ENCODE data around the gene TENM4. TPM values are rescaled to one million over a fixed set of nuclear protein-coding genes. Genes with fewer than 3 reads are reported as not detected.

Gene TENM4
- total and polyA plus RNA-seq, 5 experiments from 2014 or later: not detected

DNA sequence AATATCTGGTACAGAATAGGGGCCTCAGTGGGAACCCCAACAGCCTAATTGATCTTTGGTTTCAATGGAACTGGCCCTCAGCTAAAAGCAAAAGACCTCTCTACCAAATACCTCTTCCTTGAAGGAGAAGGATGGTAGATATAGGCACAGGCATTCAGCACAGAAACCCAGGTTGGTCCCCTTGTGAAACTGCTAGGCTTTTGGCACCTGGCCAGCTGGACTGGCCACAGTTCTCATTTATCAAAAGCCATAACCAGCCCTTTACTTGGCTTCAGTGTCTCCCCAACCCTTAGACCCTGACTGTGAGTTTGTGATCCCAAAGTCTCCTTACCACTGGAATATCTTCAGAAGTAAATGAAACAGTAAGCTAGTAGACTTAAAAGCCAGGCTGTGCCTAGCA, 152.9 kb downstream of the TENM4 start:
- POLR2A ChIA-PET: no interaction called here
- no peak for DNase-seq

DNA sequence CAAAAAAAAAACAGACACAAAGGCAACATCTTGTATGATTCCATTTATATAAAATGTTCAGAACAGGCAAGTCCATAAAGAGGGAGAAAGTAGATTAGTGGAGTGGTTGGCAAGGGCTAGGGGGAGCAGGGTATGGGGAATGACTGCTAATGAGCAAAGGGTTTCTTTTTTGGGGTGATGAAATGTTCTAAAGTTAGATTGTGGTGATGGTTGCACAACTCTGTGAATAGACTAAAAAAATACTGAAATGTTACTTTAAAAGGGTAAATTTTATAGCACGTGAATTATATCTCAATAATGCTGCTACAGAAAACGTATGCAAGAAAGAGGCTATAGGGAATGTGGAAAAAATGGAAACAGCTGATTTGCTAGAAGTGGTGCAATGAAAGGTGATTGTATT, 155.1 kb downstream of the TENM4 start:
- Mint-ChIP-seq H3K4me3 (no peak overlapping the region), H3K36me3 (peaks cover 0 to 5% (median 0%) of the 10 kb centered on the region in 3 donors), H3K9me3 (peaks cover 0 to 26% (median 10%) of the 10 kb centered on the region in 9 donors), H3K27ac (peak overlapping the region in 1 of 10 donors; percentile 18), H3K27me3 (peaks cover 0 to 9% (median 2%) of the 10 kb centered on the region in 5 donors), H3K4me1 (no peaks in the 10 kb centered on the region)
- POLR2A ChIA-PET: no interaction called here
- DNase-seq (no peak), ATAC-seq (no peak)

More for the DNA sequence above, 152.9 kb downstream of the TENM4 start:
- Mint-ChIP-seq H3K36me3 (no peaks in the 10 kb centered on the region), H3K27ac (no peak overlapping the region), H3K27me3 (peaks cover 0 to 10% (median 2%) of the 10 kb centered on the region in 5 donors), H3K4me1 (no peaks in the 10 kb centered on the region), H3K9me3 (peaks cover 0 to 17% (median 5%) of the 10 kb centered on the region in 9 donors), H3K4me3 (no peak overlapping the region)
- no peak for ATAC-seq

DNA sequence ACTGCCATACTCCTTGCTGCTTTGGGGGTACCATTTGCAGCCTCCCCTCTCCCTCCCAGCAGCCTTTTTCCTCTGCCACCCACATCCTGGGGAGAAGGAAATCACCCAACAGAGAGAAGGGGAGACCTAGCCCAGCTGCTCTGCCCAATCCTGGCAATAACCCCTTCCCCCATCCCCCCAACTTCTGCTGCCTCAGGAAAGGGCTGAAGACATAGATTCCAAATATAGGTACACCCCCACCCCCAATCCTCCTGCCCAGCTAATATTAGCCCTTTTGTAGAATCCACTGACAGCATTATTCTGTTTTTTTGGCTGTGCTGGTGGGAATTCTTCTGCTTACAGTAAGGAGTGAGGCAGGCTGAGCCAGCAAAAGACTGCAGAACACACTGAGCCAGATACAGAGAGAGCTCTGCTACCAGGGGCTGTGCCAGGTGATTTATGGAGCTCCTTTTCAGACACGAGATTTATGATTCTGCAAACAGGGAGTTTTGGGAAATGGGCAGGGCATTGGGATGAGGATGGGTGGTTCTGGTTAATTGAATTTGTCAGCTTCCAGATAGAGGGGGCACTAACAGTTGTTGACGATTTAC, 164.0 kb downstream of the TENM4 start:
- no peak overlapping the region for H3K27ac Mint-ChIP-seq
- H3K36me3 Mint-ChIP-seq: peaks cover 0 to 5% (median 0%) of the 10 kb centered on the region in 3 donors
- H3K4me3 Mint-ChIP-seq: no peak overlapping the region
- ATAC-seq: no peak
- H3K4me1 Mint-ChIP-seq: no peaks in the 10 kb centered on the region
- peaks cover 0 to 8% (median 1%) of the 10 kb centered on the region in 9 donors for H3K9me3 Mint-ChIP-seq
- no peak for DNase-seq
- peaks cover 0 to 9% (median 2%) of the 10 kb centered on the region in 5 donors for H3K27me3 Mint-ChIP-seq
- POLR2A ChIA-PET: no interaction called here

DNA sequence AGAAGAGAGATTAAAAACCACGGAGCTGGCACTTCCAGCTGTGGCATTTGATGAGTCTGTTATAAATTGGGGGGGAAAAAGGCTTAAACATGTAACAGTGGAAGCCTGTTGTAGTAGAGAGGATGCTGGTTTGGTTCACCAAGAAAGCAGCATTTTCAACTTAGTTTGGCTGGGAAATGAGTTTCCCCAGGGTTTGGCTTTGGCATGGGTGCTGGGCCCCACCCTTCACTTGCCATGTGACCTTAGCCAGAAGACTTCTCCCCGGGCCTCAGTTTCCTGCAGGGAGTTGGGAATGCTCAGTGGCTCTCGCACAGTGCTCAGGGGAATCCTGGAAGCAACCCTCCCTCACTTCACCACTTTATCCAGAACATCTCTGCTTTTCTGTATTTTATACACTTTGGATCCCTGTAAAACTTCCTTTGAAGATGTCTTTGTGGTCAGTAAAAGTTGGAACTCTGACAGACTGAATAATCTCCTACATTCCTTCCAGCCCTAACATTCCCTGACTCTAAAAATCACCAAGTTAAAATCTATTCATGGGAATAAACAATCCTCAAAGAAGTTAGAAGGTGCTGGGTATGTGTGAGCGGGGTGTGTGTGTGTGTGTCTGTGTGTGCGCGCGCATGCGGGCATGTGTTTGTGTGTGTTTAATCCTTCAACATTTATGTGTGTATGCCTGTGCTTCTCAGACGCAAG, 166.0 kb downstream of the TENM4 start:
- DNase-seq (no peak), ATAC-seq (no peak)
- Mint-ChIP-seq H3K27me3 (peaks cover 0 to 9% (median under 1%) of the 10 kb centered on the region in 5 donors), H3K27ac (no peak overlapping the region), H3K4me3 (no peak overlapping the region), H3K4me1 (no peaks in the 10 kb centered on the region), H3K9me3 (peaks cover 0 to 2% (median 0%) of the 10 kb centered on the region in 9 donors), H3K36me3 (no peaks in the 10 kb centered on the region)
- POLR2A ChIA-PET: no interaction called here

DNA sequence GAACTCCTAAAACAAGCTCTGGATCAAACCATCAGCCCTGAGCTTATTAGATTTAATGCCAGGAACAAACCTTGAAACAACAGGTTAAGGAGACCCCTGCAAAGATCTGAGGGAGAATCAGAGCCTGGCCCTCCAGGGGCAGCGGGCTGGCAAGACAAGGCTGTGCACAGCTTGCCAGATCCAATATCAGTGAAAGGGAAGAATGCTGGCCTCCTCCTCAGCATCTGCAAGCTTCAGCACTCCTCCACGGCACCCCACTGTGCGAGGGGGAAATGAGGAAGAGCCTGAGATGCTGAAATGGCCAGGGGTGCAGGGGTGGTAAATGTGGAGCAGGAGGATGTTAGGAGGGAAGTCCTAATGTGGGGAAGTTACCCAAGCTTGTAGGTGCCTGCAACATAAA, 167.0 kb downstream of the TENM4 start:
- H3K9me3 Mint-ChIP-seq: peaks cover 0 to 2% (median 0%) of the 10 kb centered on the region in 9 donors
- no peak for DNase-seq
- H3K4me1 Mint-ChIP-seq: no peaks in the 10 kb centered on the region
- POLR2A ChIA-PET: no interaction called here
- ATAC-seq: no peak
- H3K4me3 Mint-ChIP-seq: no peak overlapping the region
- H3K27ac Mint-ChIP-seq: no peak overlapping the region
- H3K36me3 Mint-ChIP-seq: no peaks in the 10 kb centered on the region
- peaks cover 0 to 3% (median 0%) of the 10 kb centered on the region in 5 donors for H3K27me3 Mint-ChIP-seq

DNA sequence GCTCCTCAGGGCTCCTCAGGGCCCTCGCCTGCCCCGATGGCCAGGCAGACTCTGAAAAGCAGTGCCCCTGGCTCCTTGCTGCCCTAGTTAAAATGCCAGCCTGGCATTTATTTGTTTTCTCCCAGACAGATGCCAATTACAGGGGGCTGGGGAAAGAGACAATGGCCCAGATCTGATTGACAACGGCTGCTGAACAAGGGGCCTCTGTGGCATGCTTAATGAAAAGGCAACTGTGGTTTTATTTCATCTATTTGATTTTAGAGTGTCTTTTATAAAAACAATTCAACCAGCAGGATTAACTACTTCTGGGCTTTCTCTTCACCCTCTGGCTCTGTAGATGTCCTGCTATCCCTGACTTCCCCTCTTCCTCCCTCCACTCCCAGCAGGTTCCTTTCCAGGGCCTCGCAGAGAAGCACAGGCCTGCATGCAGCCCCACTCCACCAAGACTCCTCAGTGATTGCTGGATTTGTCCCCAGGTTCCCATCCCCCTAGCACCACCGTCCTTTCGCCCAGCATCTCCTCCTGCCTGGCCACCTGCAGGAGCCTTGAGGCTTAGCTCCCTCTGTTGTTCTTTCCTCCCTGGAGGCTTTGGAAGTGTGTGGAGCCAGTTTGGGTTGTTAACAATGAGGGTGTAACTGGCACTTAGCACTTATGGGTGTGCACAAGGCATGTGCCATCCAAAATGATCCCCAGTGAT, 171.1 kb downstream of the TENM4 start:
- peaks cover 0 to 2% (median 0%) of the 10 kb centered on the region in 9 donors for H3K9me3 Mint-ChIP-seq

DNA sequence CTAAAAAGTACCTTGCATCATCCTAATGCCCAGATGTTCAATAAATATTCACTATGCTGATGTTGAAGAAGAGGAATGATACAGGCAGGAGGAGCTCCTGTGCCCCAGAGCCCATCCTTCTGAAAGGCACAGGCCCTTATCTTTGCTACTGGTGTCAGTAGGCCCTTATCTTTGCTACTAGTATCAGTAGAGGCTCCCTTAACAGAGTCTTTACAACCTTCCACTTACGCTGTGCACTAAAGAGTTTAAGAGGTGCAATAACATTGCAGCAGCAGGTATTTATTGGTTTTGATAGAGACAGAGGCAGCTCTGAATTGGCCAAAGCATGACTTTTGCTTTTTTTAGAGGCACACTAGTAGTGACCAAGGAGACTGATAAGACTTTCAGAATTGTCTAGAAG, 174.4 kb downstream of the TENM4 start:
- H3K27me3 Mint-ChIP-seq: peaks cover 0 to 3% (median 0%) of the 10 kb centered on the region in 5 donors
- H3K36me3 Mint-ChIP-seq: no peaks in the 10 kb centered on the region
- DNase-seq (no peak), ATAC-seq (no peak)
- no peak overlapping the region for H3K27ac Mint-ChIP-seq
- H3K9me3 Mint-ChIP-seq: peaks cover 0 to 4% (median 0%) of the 10 kb centered on the region in 9 donors
- POLR2A ChIA-PET: no interaction called here
- H3K4me1 Mint-ChIP-seq: no peaks in the 10 kb centered on the region
- H3K4me3 Mint-ChIP-seq: no peak overlapping the region

More for the DNA sequence above, 171.1 kb downstream of the TENM4 start:
- POLR2A ChIA-PET: no interaction called here
- no peak overlapping the region for H3K27ac Mint-ChIP-seq
- no peaks in the 10 kb centered on the region for H3K4me1 Mint-ChIP-seq
- H3K4me3 Mint-ChIP-seq: no peak overlapping the region
- DNase-seq (no peak), ATAC-seq (no peak)
- H3K36me3 Mint-ChIP-seq: no peaks in the 10 kb centered on the region
- H3K27me3 Mint-ChIP-seq: peaks cover 0 to 3% (median 0%) of the 10 kb centered on the region in 5 donors

DNA sequence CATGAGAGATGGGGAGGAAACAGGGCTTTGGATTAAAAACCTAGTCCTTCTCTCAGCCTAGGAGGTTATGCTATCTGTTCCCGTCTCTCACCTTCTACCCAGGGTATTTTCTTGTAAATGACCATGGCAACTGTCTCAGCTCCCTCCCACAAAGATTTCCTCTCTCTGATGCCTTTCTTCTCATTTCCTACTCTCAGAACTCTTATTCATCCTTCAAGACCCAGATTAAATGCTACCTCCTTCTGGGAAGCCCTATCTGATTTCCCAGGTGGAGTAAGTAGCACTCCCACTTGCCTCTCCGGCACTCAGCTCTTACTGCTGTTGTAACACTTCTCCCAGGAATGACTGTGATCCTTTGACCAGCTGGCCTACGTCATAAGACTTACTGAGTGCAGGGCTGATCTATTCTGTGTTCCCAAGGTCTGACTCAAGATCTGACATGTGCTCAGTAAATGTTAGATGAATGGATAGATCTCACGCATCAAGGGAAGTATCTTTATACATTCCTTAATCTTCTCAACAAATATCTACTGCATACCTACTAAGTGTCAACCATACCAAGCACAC, 175.0 kb downstream of the TENM4 start:
- ATAC-seq (no peak), DNase-seq (no peak)
- Mint-ChIP-seq H3K27ac (no peak overlapping the region), H3K4me1 (no peaks in the 10 kb centered on the region), H3K27me3 (peaks cover 0 to 3% (median 0%) of the 10 kb centered on the region in 5 donors), H3K4me3 (no peak overlapping the region), H3K9me3 (peaks cover 0 to 4% (median 0%) of the 10 kb centered on the region in 9 donors), H3K36me3 (no peaks in the 10 kb centered on the region)
- POLR2A ChIA-PET: no interaction called here

DNA sequence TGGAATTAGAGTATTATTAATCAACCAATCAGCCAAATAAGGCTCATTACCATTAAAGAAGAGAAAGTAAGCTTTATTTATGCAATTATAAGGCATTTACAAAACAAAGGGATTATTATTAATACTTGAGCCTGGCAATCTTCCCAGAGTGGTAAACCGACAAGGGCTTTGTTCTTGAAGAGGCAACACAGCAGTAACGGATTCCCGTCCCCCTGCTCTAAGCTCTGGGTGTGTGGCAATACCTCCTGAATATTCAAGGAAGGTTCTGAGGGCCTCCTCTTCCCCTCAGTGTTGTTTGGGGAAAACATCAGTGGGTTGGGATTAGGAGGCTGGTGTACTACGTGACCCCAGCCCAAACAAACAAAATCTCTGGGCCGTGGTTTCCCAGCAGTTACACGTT, 176.5 kb downstream of the TENM4 start:
- H3K36me3 Mint-ChIP-seq: no peaks in the 10 kb centered on the region
- no peak for DNase-seq
- H3K4me1 Mint-ChIP-seq: no peaks in the 10 kb centered on the region
- H3K4me3 Mint-ChIP-seq: no peak overlapping the region
- H3K27me3 Mint-ChIP-seq: peaks cover 0 to 4% (median 0%) of the 10 kb centered on the region in 5 donors
- H3K9me3 Mint-ChIP-seq: peaks cover 0 to 5% (median 0%) of the 10 kb centered on the region in 9 donors
- POLR2A ChIA-PET: no interaction called here
- H3K27ac Mint-ChIP-seq: no peak overlapping the region
- ATAC-seq: no peak

DNA sequence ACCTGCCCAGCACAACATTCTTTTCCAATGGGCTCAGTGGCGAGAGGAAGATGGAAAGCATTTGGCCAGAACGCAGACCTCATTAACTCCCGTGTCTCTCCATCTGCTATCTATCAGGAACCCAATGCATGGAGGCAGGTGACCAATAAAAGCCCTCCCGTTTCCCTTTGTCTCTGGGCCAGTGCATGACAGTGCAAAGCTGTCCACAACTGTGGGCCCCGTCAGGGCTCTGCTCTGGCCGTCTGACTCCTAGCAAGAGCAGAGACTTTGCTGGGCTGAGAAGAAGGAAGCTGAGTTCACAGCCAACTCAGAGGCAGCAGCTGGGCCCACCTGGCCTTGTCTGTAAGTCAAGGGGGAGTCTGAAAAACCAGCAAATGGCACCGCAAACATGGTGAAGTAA, 177.8 kb downstream of the TENM4 start:
- POLR2A ChIA-PET: no interaction called here
- Mint-ChIP-seq H3K27me3 (peaks cover 0 to 5% (median 0%) of the 10 kb centered on the region in 5 donors), H3K4me1 (no peaks in the 10 kb centered on the region), H3K36me3 (no peaks in the 10 kb centered on the region), H3K27ac (no peak overlapping the region), H3K4me3 (no peak overlapping the region), H3K9me3 (peaks cover 0 to 7% (median 0%) of the 10 kb centered on the region in 9 donors)
- DNase-seq (no peak), ATAC-seq (no peak)

DNA sequence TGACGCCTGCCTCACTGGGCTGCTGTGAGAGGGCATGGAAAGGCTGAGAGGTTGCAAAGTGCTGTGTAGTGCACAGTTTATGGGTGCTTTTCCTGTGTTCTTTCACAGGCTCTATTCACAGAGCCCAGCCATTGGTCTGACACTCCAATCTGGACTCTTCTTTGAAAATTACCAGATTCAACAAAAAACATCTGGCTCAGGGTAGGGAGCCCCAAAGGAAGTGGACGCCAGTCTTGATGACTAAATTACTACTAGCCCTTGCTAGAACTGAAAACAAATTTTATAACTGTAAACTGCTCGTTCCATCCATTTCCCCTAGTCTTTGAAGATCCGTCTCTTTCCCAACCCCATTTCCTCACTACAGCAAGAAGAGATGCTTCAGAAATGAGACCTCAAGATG, 178.6 kb downstream of the TENM4 start:
- Mint-ChIP-seq H3K9me3 (peaks cover 0 to 7% (median 0%) of the 10 kb centered on the region in 9 donors), H3K4me3 (no peak overlapping the region), H3K27me3 (peaks cover 0 to 5% (median 0%) of the 10 kb centered on the region in 5 donors), H3K4me1 (no peaks in the 10 kb centered on the region), H3K27ac (no peak overlapping the region), H3K36me3 (no peaks in the 10 kb centered on the region)
- no peak for DNase-seq
- no peak for ATAC-seq
- POLR2A ChIA-PET: no interaction called here

DNA sequence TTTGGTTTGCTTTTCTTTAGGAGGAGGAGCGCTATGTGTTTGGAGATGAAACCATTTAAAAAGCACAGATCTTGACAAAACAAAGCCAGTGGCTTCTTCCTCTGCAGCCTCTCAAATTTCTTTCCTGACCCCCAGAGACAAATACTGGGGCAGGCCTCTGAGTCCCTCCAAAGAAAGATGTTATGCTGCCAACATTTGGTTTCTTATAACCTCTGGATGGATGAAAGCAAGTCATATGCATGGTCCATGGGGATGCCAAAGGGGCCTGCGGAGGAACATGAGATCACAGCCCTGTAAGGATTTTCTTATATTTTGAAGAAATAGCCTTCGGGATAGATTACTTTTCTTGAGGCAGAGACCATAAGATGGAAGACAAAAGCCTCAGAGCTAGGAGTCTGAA, 179.1 kb downstream of the TENM4 start:
- POLR2A ChIA-PET: no interaction called here
- H3K4me3 Mint-ChIP-seq: no peak overlapping the region
- H3K9me3 Mint-ChIP-seq: peaks cover 0 to 7% (median 0%) of the 10 kb centered on the region in 9 donors
- DNase-seq: no peak
- H3K4me1 Mint-ChIP-seq: no peaks in the 10 kb centered on the region
- no peak for ATAC-seq
- H3K36me3 Mint-ChIP-seq: no peaks in the 10 kb centered on the region
- peaks cover 0 to 5% (median 0%) of the 10 kb centered on the region in 5 donors for H3K27me3 Mint-ChIP-seq
- no peak overlapping the region for H3K27ac Mint-ChIP-seq

DNA sequence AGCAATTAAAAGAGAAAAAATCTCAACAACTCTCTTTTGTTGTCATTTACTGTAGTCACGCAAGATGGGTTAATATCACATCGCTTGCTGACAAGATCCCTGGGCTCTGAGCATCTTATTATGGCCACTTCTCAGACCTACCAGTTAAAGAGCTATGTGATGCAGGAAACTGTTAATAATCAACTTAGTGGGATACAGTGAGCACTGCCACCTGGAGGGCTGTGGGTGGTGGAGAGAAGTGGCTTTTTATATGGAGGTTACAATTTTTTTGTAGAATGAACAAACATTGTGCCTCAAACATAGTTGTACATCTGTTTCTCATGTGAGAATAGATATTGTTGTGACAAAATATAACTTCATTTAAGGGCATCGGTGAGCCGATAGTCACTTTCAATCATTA, 181.0 kb downstream of the TENM4 start:
- POLR2A ChIA-PET: no interaction called here
- H3K27me3 Mint-ChIP-seq: peaks cover 0 to 5% (median 0%) of the 10 kb centered on the region in 5 donors
- no peak overlapping the region for H3K4me3 Mint-ChIP-seq
- no peaks in the 10 kb centered on the region for H3K4me1 Mint-ChIP-seq
- peaks cover 0 to 7% (median 2%) of the 10 kb centered on the region in 9 donors for H3K9me3 Mint-ChIP-seq
- no peak for DNase-seq
- no peak for ATAC-seq
- no peak overlapping the region for H3K27ac Mint-ChIP-seq
- no peaks in the 10 kb centered on the region for H3K36me3 Mint-ChIP-seq

All from naive thymus-derived CD8-positive, alpha-beta T cell (primary cell).